Measurements from ENCODE around the gene FBXO3. TPM values are rescaled to one million over a fixed set of nuclear protein-coding genes. Genes with fewer than 3 reads are reported as not detected.
A peak's percentile ranks its signal among the peaks of the same experiment; 100 is the strongest.

Gene FBXO3
- total and polyA plus RNA-seq, 9 of the 15 experiments (the other 6 are each of a cell fraction or from before 2014, with no cell fraction given), result 11.6 to 59.3 (median 29.2) TPM

GRCh38 chr11:33773987-33774735 is at the start of gene FBXO3 (continued):
- no peak for TF ChIP-seq GTF3C2 (IDR thresholded peaks at IDR 0.05; ENCODE audit: borderline replicate concordance, extremely low read depth, insufficient read length)
- no peak for TF ChIP-seq ZMIZ1 (IDR thresholded peaks at IDR 0.05; ENCODE audit: low read depth in 2 of 2, low read length in 2 of 2)
- TF ChIP-seq ZNF584 (CRISPR knock-in tag; IDR thresholded peaks at IDR 0.05; ENCODE audit: low read depth), result no peak
- TF ChIP-seq ZNF77 (CRISPR knock-in tag; IDR thresholded peaks at IDR 0.05), result no peak
- no peak for TF ChIP-seq ZNF740 (CRISPR knock-in tag; IDR thresholded peaks at IDR 0.05)
- no peak for TF ChIP-seq ZNF740 (tag; IDR thresholded peaks at IDR 0.05)
- TF ChIP-seq PKNOX1 (IDR thresholded peaks at IDR 0.05), result no peak
- no peak for TF ChIP-seq POLR2H (tag; IDR thresholded peaks at IDR 0.05; ENCODE audit: low read depth)
- TF ChIP-seq TCF7 (IDR thresholded peaks at IDR 0.05; ENCODE audit: borderline replicate concordance), result no peak
- peak; percentile 54 for TF ChIP-seq EGR1 (conservative IDR thresholded peaks at IDR 0.05)
- no peak for TF ChIP-seq ZFP1 (CRISPR knock-in tag; IDR thresholded peaks at IDR 0.05)
- no peak for TF ChIP-seq GTF2E2 (tag; IDR thresholded peaks at IDR 0.05)
- no peak for TF ChIP-seq E4F1 (CRISPR knock-in tag; IDR thresholded peaks at IDR 0.05; ENCODE audit: borderline replicate concordance)
- 0 out of 2 replicates have a peak, but pooled peaks have one; percentile 17 for TF ChIP-seq ATF7 (IDR thresholded peaks at IDR 0.05)
